HL-60 (cell line): ENCODE data around the gene RUNX1.

Source experiments
- DNase-seq, 2 experiments: peaks; one replicate each; pipeline ENCODE4 v3.0.0-alpha.2; 2010 to 2020; ENCODE audit warnings: low read depth in 1 of 2, low spot score in 1 of 2
- H3K27ac ChIP-seq: fragments of 250-450 bp; sonication (Bioruptor Pico); replicated peaks from 2 replicates; pipeline ENCODE4 v1.5.1; 2020; ENCODE audit warnings: mild to moderate bottlenecking, moderate library complexity
- H3K27me3 ChIP-seq: fragments of 250-450 bp; sonication (Bioruptor Pico); 2 replicates; pipeline ENCODE4 v1.5.1; 2021; ENCODE audit warnings: mild to moderate bottlenecking, moderate library complexity; ENCODE audit not compliant: insufficient read depth, poor library complexity, severe bottlenecking
- H3K4me3 ChIP-seq: replicated peaks from 2 replicates; pipeline ENCODE4 v1.5.1; 2011; ENCODE audit warnings: mild to moderate bottlenecking, control low read depth, low read length; ENCODE audit not compliant: insufficient read depth
- CTCF ChIP-seq: IDR thresholded peaks from one replicate; pipeline ENCODE4 v1.5.1; 2011; ENCODE audit warnings: low read length, control low read depth, inconsistent platforms; ENCODE audit not compliant: insufficient read depth
- GABPA ChIP-seq: IDR thresholded peaks from 2 replicates; pipeline ENCODE4 v1.6.1; 2012; ENCODE audit warnings: low read depth
- POLR2AphosphoS5 ChIP-seq: IDR thresholded peaks from 2 replicates; pipeline ENCODE4 v1.6.1; 2012; ENCODE audit warnings: low read depth
- REST ChIP-seq: IDR thresholded peaks from 2 replicates; pipeline ENCODE4 v1.6.1; 2012; ENCODE audit warnings: low read depth; ENCODE audit not compliant: insufficient replicate concordance
- SPI1 ChIP-seq: IDR thresholded peaks from 2 replicates; pipeline ENCODE4 v1.6.1; 2012; ENCODE audit warnings: low read depth, mild to moderate bottlenecking, borderline replicate concordance

RUNX1 gene

GRCh38 chr21:34790834-34791233, 258.3 kb downstream of the RUNX1 start:
- H3K4me3 ChIP-seq: no peak overlapping the region
- TF ChIP-seq SPI1: no peak
- TF ChIP-seq POLR2AphosphoS5: peak; percentile 5; the same call in 1 of the 2 replicates
- no peak overlapping the region for H3K27ac ChIP-seq
- DNase-seq: no peak
- no peaks in the 10 kb centered on the region for H3K27me3 ChIP-seq

- no peak for TF ChIP-seq SPI1
- TF ChIP-seq CTCF: no peak
- H3K27ac ChIP-seq: no peak overlapping the region
- no peak overlapping the region for H3K4me3 ChIP-seq
- no peak for DNase-seq
- H3K27me3 ChIP-seq: no peaks in the 10 kb centered on the region
Measured at GRCh38 chr21:34790341-34790740, 258.8 kb downstream of the RUNX1 start.

- Histone ChIP-seq H3K27ac (no peak overlapping the region), H3K27me3 (no peaks in the 10 kb centered on the region), H3K4me3 (no peak overlapping the region)
- no peak for TF ChIP-seq GABPA
- DNase-seq: no peak
Measured at GRCh38 chr21:34788879-34789278, 260.2 kb downstream of the RUNX1 start.

GRCh38 chr21:34783815-34784214, 265.3 kb downstream of the RUNX1 start:
- no peak for TF ChIP-seq GABPA
- TF ChIP-seq CTCF: no peak
- no peak for TF ChIP-seq REST
- no peak for TF ChIP-seq SPI1
- TF ChIP-seq POLR2AphosphoS5: no peak
- Histone ChIP-seq H3K27ac (no peak overlapping the region), H3K27me3 (no peaks in the 10 kb centered on the region), H3K4me3 (no peak overlapping the region)
- DNase-seq: no peak

- Histone ChIP-seq H3K27ac (no peak overlapping the region), H3K4me3 (no peak overlapping the region), H3K27me3 (no peaks in the 10 kb centered on the region)
- DNase-seq: no peak
- TF ChIP-seq SPI1: no peak
- no peak for TF ChIP-seq CTCF
- TF ChIP-seq GABPA: no peak
- TF ChIP-seq POLR2AphosphoS5: no peak
- TF ChIP-seq REST: no peak
Measured at GRCh38 chr21:34782506-34783360, 266.4 kb downstream of the RUNX1 start.
